OCI-LY1 (cell line): Measurements from ENCODE around the gene MPLKIP.

Experiments used
- CTCF ChIP-seq: fragments of 200-600 bp; sonication (generic), shearing (Covaris generic); IDR thresholded peaks from 2 replicates; pipeline ENCODE4 v1.5.1; 2017; ENCODE audit warnings: mild to moderate bottlenecking, antibody characterized with exemption, low read length, moderate library complexity, mixed read lengths
- EZH2 ChIP-seq: fragments of 200-600 bp; sonication (generic), shearing (Covaris generic); IDR thresholded peaks from 2 replicates; pipeline ENCODE4 v1.8.0; 2017; ENCODE audit warnings: borderline replicate concordance, mixed run types, mild to moderate bottlenecking, antibody characterized with exemption, low read length, moderate library complexity, mixed read lengths

GRCh38 chr7:40105879-40106473, 28.4 kb downstream of the MPLKIP start:
- TF ChIP-seq CTCF (no peak), EZH2 (no peak)
